SJCRH30 (cell line): ENCODE data around the gene CFAP46. TPM values are rescaled to one million over a fixed set of nuclear protein-coding genes. Genes with fewer than 3 reads are reported as not detected.
"Not testable (repeated sequence)": the region's sequence is repeated elsewhere in the genome, so short reads cannot be mapped to it uniquely, and the experiment has no call there.

Experiments used
- DNase-seq, 2 experiments: peaks; one replicate each; pipeline ENCODE4 v3.0.0-alpha.2; 2015 to 2020
- H3K27ac ChIP-seq: fragments of 250-450 bp; sonication (Bioruptor Pico); 2 replicates; pipeline ENCODE4 v1.5.1; 2020; ENCODE audit warnings: mild to moderate bottlenecking, moderate library complexity
- H3K27me3 ChIP-seq: fragments of 250-450 bp; sonication (Bioruptor Pico); 2 replicates; pipeline ENCODE4 v1.5.1; 2020; ENCODE audit warnings: mild to moderate bottlenecking, moderate library complexity
- H3K36me3 ChIP-seq: fragments of 250-450 bp; sonication (Bioruptor Pico); 2 replicates; pipeline ENCODE4 v1.5.1; 2020; ENCODE audit warnings: mild to moderate bottlenecking, moderate library complexity
- H3K4me1 ChIP-seq: fragments of 250-450 bp; sonication (Bioruptor Pico); 2 replicates; pipeline ENCODE4 v1.5.1; 2020; ENCODE audit warnings: mild to moderate bottlenecking, moderate library complexity
- H3K4me3 ChIP-seq: fragments of 250-450 bp; sonication (Bioruptor Pico); 2 replicates; pipeline ENCODE4 v1.5.1; 2020; ENCODE audit warnings: mild to moderate bottlenecking, moderate library complexity
- H3K9me3 ChIP-seq: fragments of 250-450 bp; sonication (Bioruptor Pico); replicated peaks from 2 replicates; pipeline ENCODE4 v1.5.1; 2020; ENCODE audit warnings: mild to moderate bottlenecking, moderate library complexity
- total RNA-seq: library from RNA; depleted of rRNA; stranded (reverse); fragments of >200 nt; shearing (Covaris generic); gene quantifications from 2 replicates; pipeline ENCODE4 v1.2.3, GENCODE V29; 2014

Gene CFAP46
- total RNA-seq, 1 experiment from 2014 or later, result 1.7 TPM

DNA sequence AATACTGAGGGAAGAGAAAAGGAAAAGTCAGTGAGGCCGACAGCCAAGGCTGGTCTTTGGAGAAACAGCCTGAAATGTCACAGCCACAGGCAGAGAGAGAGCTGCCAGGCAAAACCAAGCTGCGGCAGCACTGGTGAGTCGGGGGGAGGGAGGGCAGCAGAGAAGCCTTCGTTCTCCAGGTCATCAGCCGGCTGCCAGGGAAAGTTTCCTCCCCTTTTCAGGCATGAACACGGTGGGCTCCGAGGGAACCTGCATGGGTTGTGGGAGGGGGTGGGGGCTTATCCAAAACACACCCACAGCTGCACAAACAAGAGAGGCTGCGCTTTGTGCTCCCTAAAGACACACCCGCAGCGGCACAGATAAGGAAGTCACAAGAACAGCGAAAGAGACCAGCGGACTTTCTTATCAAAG, 94.1 kb downstream of the CFAP46 start:
- H3K4me3 ChIP-seq, result no peak overlapping the region
- H3K27ac ChIP-seq, result no peak overlapping the region
- no peaks in the 10 kb centered on the region for H3K36me3 ChIP-seq
- DNase-seq, result peak in 1 of 2 experiments; percentile 5
- H3K4me1 ChIP-seq, result no peaks in the 10 kb centered on the region
- no peaks in the 10 kb centered on the region for H3K9me3 ChIP-seq
- no peaks in the 10 kb centered on the region for H3K27me3 ChIP-seq

DNA sequence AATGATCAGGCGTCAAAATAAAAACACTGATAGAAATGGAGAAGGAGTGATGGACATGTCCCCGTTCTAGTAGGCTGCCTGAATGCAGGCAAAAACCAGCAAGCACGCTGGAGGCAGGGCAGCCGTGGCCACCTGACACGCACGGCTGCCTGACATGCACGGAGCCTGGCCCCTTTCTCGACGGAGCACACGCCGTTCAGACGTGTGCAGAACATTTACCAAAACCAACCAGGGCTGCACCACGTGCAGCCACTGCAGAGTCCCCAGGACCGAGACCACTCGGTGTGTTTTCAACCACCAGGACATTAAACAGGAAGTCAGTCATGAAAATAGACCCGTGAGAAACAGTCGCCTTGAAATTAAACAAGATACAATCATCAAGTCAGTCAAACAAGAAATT, 94.5 kb downstream of the CFAP46 start:
- Histone ChIP-seq H3K27ac (no peak overlapping the region), H3K9me3 (no peaks in the 10 kb centered on the region), H3K4me3 (no peak overlapping the region), H3K36me3 (no peaks in the 10 kb centered on the region), H3K27me3 (no peaks in the 10 kb centered on the region), H3K4me1 (no peaks in the 10 kb centered on the region)
- DNase-seq, result no peak

DNA sequence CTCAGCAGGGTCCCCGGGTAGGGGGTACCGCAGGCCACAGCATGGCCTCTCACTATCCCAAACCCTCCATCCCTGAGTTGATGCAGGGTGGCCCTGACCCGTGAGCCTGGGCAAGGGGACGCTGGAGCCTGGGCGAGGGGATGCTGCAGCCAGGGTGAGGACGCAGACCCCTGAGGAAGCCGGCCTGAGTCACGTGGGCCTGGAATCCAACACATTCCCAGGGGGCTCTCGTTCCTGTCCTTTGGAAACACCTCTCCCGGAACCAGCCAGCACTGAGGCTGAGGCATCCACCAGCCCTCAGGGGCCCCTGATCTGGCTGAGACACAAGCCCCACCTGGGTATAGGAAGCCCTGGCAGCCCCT, 95.0 kb downstream of the CFAP46 start:
- H3K27ac ChIP-seq, result no peak overlapping the region
- H3K4me1 ChIP-seq, result no peaks in the 10 kb centered on the region
- no peaks in the 10 kb centered on the region for H3K27me3 ChIP-seq
- H3K36me3 ChIP-seq, result no peaks in the 10 kb centered on the region
- H3K9me3 ChIP-seq, result 0 out of 2 replicates have a peak, but pooled peaks cover under 1% of the 10 kb centered on the region
- DNase-seq, result no peak
- H3K4me3 ChIP-seq, result no peak overlapping the region

DNA sequence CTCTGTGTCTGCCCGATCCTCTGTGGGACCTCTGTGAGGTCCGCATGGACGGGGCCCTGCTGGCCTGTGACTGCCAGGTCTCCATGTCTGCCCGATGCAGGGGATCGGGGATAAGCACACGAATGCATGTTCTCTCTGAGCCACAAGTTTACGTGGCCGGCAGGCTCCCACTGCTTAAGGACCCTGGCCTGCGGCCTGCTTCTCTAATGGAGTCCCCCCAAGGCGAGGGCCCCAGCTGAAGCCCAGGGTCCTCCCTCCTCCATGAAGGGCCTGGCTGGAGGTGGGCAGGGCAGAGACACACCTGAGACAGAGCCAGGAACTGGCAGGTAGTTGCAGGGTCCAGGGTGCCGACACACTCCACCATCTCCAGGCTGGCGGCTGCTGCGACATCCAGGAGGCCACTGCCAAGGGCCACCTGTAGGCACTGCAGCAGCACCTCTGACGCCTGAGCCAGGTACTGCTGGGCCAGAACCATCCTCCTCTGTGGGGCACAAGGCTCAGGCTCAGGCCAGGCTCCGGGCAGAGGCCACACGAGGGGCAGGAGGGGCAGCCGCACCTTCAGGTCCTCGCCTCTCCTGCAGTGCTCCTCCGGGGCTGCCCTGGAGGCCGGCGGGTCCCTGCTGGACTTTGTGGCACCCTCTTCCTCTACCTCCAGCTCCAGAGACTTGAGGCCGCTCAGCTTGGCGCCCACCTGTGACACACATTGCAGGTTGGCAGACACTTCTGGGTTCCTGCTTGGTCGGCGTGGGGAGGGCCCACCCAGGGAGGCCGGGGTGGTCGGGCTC, 95.5 kb downstream of the CFAP46 start:
- Histone ChIP-seq H3K4me3 (no peak overlapping the region), H3K27ac (no peak overlapping the region), H3K27me3 (no peaks in the 10 kb centered on the region), H3K36me3 (no peaks in the 10 kb centered on the region), H3K4me1 (no peaks in the 10 kb centered on the region), H3K9me3 (0 out of 2 replicates have a peak, but pooled peaks cover 4% of the 10 kb centered on the region)
- no peak for DNase-seq

DNA sequence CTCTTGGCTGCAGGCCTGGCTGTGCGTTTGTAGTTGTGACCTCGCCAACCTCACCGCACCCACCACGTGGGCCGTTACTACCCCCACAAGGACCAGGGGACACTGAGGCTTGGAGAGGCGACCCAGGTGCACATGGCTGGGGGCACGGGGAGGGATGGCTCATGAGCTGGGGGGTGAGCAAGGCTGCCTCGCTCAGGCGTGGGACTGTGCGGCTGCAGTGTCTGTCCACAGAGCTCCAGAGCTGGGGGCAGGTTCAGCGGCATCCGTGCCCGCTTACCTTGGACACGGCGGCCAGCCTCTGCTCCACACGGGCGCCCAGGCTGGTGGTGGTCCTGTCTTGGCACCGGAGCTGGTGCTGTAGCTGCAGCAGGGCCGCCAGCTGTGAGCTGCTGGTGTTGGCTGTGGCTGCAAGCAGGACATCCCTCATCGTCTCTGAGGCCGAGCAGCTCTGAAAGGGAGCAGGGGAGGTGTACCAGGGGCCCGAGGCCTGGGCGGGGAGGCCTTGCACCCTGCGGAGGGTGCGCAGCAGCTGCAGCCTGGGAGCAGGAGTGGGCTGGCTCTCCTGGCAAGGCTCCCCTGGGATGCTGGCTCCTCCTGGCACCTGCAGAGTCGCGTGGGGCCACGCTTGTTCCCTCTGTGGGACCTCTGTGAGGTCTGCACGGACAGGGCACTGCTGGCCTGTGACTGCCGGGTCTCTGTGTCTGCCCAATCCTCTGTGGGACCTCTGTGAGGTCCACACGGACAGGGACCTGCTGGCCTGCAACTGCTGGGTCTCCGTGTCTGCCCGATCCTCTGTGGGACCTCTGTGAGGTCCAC, 96.4 kb downstream of the CFAP46 start:
- H3K36me3 ChIP-seq, result no peaks in the 10 kb centered on the region
- H3K27ac ChIP-seq, result no peak overlapping the region
- DNase-seq, result no peak
- no peaks in the 10 kb centered on the region for H3K4me1 ChIP-seq
- no peaks in the 10 kb centered on the region for H3K27me3 ChIP-seq
- 0 out of 2 replicates have a peak, but pooled peaks cover 4% of the 10 kb centered on the region for H3K9me3 ChIP-seq
- H3K4me3 ChIP-seq, result no peak overlapping the region

DNA sequence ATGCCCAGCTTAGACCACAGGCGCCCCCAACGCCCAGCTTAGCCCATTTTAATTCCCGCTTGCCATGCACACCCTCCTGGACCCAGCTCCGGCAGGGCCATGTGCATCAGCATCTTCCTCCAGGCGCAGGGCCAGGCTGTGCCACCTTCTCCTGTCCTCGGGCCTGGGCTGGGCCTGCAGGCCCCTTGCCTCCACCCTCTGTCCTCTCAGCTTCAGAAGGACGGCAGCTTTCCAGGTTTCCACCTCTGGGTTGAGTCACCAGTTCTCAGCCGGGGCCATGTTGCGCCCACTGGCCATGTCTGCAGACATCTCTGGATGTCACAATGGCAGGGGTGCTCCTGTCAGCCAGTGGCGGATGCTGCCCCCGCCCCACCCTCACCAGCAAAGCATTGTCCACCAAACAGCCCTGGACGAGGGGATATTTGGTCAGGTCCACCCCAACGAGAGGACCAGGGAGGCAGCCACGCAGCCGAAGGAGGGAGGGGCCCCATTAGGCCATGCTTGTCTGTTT, 97.3 kb downstream of the CFAP46 start:
- H3K27ac ChIP-seq, result no peak overlapping the region
- no peaks in the 10 kb centered on the region for H3K27me3 ChIP-seq
- H3K4me3 ChIP-seq, result no peak overlapping the region
- no peaks in the 10 kb centered on the region for H3K4me1 ChIP-seq
- H3K9me3 ChIP-seq, result 0 out of 2 replicates have a peak, but pooled peaks cover 4% of the 10 kb centered on the region
- no peak for DNase-seq
- no peaks in the 10 kb centered on the region for H3K36me3 ChIP-seq

DNA sequence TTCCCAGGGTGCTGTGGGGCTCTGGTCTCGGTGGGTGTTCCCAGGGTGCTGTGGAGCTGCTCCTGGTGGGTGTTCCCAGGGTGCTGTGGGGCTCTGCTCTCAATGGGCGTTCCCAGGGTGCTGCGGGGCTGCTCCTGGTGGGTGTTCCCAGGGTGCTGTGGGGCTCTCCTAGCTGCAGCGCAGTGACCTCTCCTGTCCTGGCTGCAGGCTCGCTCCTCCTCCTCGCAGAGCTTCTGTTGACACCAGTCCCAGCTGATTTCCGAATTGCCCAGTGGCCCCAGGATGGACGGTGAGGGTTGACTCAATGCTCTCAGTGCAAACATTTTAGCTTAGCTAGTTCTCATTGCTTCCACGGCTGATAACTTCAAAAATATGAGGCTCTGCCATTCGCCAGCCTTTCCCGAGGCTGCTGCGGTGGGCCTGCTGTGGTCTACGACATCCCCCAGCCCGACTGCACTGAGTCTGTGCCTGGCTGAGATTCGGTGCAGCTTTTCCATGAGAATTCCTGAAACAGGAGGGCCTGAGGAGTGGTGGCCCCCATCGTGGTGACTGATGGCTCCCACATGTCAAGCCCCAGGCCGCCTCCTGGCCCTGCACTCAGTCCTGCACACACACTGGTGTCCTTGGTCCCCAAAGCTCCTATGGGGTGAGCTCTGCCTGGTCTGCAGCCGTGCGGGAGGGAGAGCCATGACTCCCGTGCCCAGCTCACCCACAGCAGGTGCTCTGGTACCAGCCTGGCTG, 98.1 kb downstream of the CFAP46 start:
- H3K36me3 ChIP-seq, result no peaks in the 10 kb centered on the region
- H3K27me3 ChIP-seq, result no peaks in the 10 kb centered on the region
- 0 out of 2 replicates have a peak, but pooled peaks cover 4% of the 10 kb centered on the region for H3K9me3 ChIP-seq
- no peak overlapping the region for H3K27ac ChIP-seq
- H3K4me1 ChIP-seq, result no peaks in the 10 kb centered on the region
- DNase-seq, result no peak
- H3K4me3 ChIP-seq, result no peak overlapping the region

DNA sequence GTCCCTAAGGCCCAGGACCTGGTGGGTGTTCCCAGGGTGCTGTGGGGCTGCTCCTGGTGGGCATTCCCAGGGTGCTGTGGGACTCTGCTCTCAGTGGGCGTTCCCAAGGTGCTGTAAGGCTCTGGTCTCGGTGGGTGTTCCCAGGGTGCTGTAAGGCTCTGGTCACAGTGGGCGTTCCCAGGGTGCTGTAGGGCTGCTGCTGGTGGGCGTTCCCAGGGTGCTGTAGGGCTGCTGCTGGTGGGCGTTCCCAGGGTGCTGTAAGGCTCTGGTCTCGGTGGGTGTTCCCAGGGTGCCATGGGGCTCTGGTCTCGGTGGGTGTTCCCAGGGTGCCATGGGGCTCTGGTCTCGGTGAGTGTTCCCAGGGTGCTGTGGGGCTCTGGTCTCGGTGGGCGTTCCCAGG, 99.1 kb downstream of the CFAP46 start:
- not testable (repeated sequence) for H3K27me3 ChIP-seq, H3K36me3 ChIP-seq, H3K4me3 ChIP-seq, H3K9me3 ChIP-seq, H3K4me1 ChIP-seq, H3K27ac ChIP-seq, DNase-seq

DNA sequence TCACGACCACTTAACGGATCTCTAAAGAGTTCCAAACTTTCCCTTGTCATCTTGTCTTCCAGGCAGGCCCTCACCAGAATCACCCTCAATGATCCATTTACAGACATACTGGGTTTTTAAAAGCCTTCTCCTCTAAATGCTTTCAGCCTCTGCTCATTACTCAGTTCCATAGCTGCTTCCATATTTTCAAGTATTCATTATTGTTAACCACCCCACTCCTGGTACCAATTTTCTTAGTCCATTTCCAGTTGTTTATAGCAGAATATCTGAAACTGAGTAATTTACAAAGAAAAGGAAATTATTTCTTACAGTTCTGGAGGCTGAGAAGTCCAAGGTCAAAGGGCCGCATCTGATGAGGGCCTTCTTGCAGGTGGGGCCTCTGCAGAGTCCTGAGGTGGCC, 100.0 kb downstream of the CFAP46 start:
- Histone ChIP-seq H3K27ac (no peak overlapping the region), H3K27me3 (no peaks in the 10 kb centered on the region), H3K36me3 (no peaks in the 10 kb centered on the region), H3K9me3 (0 out of 2 replicates have a peak, but pooled peaks cover 4% of the 10 kb centered on the region), H3K4me1 (no peaks in the 10 kb centered on the region), H3K4me3 (no peak overlapping the region)
- no peak for DNase-seq

DNA sequence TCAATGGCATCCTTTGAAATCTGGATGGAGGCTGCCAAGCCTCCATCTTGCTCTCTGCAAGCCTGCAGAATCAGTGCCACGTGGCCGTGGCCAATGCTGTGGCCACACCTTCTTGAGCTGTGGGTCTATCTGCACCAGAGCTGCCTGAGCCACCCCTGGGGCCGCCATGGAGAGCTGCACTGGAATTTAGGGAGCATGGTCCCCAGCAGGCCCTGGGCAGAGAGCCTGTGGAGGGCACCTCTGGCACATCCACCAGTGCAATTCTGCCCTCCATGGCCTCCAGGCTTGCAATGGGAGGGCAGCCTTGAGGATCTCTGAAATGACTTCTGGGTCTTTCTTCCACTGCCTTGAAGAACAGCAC, 100.8 kb downstream of the CFAP46 start:
- Histone ChIP-seq H3K4me1 (no peaks in the 10 kb centered on the region), H3K4me3 (no peak overlapping the region), H3K36me3 (no peaks in the 10 kb centered on the region), H3K9me3 (0 out of 2 replicates have a peak, but pooled peaks cover 4% of the 10 kb centered on the region), H3K27me3 (no peaks in the 10 kb centered on the region), H3K27ac (no peak overlapping the region)
- DNase-seq, result no peak

DNA sequence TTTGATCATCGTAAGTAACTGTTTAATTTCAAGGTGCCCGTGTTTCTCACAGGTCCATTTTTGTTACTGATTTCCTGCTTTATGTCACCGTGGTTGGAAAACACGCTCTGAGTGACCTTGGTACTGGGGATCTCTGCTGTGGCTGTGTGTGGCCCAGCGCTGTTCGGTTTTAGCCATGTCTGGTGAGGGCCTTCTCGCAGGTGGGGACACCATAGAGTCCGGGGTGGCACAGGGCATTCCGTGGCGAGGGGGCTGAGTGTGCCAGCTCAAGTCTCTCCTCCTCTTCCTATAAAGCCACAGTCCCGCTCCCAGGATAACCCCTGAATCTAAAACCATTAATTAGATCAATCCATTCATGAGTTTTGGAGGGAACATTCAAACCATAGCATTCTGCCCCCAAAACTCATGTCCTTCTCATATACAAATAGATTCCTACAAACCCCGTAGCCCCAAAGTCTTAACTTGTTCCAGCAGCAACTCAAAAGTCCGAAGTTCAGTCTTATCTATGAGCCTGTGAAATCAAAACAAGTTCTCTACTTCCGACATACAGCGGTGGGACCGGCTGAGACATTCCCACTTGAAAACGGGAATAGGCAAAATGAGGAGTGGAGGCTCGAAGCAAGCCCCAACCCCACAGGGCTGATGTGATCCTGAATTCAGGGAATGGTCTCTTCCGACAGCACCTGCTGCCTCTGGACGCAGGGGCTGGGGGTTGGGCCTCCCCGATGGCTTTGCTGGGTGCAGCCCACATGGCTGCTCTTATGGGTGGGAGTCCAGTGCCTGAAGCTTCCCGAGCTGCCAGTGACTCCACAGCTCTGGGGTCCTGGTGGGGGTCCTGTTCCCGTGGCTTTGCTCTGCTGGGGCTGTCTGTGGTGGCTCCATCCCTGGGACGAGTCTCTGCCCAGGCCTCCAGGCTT, 101.4 kb downstream of the CFAP46 start:
- Histone ChIP-seq H3K4me3 (no peak overlapping the region), H3K4me1 (no peaks in the 10 kb centered on the region; the same call in 1 of the 2 replicates), H3K27ac (no peak overlapping the region), H3K36me3 (no peaks in the 10 kb centered on the region), H3K9me3 (0 out of 2 replicates have a peak, but pooled peaks cover 4% of the 10 kb centered on the region), H3K27me3 (no peaks in the 10 kb centered on the region)
- DNase-seq, result no peak

DNA sequence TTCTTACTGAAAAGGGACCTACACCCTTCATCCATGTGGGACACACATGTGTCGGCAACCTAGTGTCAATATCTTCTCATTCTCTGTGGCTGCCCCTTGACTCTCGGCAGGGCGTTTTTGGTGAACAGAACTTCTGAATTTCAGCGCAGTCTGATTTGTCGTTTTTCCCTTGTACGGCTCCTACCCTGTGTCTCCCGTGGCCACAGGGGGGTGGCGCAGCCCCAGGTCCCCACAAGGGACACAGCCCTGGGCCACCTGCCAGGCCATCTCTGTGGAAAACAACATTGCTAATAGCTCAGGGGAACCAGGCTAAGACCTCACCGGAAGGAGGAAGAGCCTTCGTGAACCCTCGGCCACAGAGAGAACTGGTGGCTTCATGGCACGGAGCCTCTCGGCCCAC, 103.3 kb downstream of the CFAP46 start:
- no peak for DNase-seq
- 0 out of 2 replicates have a peak, but pooled peaks cover 4% of the 10 kb centered on the region for H3K9me3 ChIP-seq

DNA sequence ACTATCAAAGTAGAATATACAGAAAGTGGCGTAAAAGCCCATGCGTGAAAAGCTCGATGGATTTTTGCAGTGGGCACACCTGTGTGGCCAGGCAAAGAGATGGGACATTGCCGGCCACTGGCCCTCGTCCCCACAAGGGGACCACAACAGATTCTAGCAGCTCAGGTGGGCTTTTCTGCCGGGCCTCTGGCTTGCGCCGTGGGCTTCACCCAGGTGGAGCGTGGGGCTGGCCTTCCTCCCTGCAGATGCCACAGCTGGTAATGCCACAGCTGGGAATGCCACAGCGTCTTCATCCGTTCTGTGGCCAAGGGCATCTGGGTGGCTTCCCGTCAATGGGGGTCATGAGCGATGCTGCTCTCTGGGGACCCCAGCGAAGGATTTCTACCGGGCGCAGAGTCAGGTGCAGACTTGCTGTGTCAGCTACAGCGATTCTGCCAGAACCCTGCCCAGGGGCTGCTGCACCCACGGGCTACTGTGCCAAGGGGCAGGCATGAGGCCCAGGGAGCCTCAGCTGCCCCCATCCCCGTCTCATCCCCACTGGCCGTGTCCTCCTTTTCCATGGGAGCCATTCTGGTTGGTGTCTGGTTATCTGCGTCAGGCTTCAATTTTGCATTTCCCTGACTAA, 103.9 kb downstream of the CFAP46 start:
- no peaks in the 10 kb centered on the region; the same call in 1 of the 2 replicates for H3K4me1 ChIP-seq
- DNase-seq, result no peak
- no peaks in the 10 kb centered on the region for H3K36me3 ChIP-seq
- no peaks in the 10 kb centered on the region for H3K27me3 ChIP-seq
- 0 out of 2 replicates have a peak, but pooled peaks cover 4% of the 10 kb centered on the region for H3K9me3 ChIP-seq
- no peak overlapping the region for H3K27ac ChIP-seq
- no peak overlapping the region for H3K4me3 ChIP-seq

More for the DNA sequence above, 103.3 kb downstream of the CFAP46 start:
- H3K36me3 ChIP-seq, result no peaks in the 10 kb centered on the region
- no peak overlapping the region for H3K27ac ChIP-seq
- H3K27me3 ChIP-seq, result no peaks in the 10 kb centered on the region
- H3K4me1 ChIP-seq, result no peaks in the 10 kb centered on the region; the same call in 1 of the 2 replicates
- H3K4me3 ChIP-seq, result no peak overlapping the region
